Anterior cingulate cortex (tissue), 58 donors: ENCODE results near the gene FFAR2.

Experiments used
- DNase-seq, 58 donors: peaks; one replicate each; lab custom pipeline; 2025; lab: John Stamatoyannopoulos, UW

The FFAR2 gene

GRCh38 chr19:35478794-35479677 lies 31.0 kb downstream of the FFAR2 start:
- DNase-seq = peak in 1 of 58 donors; percentile 7

DNA sequence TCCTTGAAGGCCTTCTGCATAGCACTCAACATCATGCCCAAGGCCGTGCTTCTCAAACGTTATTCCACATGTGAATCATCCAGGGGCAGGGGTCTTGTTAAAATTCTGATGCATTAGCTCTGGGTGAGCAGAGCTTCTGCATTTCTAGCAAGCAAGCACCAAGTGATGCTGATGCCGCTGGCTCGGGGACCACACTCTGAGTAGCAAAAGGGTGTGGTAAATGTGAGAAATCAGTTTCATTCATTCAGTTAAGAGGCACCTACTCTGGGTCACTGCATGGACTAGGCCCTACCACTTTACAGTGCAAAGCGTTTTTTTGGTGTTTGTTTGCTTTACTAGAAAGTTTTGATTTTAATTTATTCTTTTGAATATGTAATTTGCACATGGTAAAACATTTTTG lies 35.0 kb downstream of the FFAR2 start:
- DNase-seq = no peak

DNA sequence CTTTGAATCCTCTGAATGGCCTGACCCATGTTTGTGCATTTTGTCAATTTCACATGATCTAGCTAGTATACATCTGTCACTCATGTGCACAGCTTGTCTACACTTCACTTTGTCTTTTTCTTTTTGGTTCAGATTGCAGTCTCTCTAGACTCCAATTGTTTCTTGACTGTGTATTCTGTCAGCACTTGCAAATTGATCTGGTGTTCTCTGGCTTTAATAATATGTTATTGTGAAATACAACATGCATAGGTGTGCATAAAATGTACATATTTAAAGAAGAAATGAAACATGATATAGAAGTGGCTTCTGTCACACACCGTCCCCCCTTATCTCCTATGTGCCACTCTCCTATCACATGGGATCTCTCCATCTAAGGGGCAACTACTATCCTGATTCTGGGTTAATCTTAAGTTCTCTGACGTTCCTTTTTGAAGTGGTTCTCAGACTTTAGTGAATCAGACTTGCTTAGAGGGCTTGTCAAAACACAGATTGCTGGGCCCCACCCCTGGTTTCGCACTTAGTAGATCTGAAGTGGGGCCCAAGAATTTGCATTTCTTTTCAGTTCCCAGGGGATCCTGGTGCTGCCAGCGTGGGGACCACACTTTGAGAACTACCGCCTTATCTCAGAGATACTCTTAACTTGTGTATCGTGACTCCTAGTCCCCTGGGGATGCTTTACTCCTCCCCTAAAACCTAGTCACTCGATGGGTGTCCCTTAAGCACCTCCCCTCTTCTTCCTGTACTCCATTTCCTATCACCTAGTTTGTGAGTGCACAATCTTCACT lies 36.4 kb downstream of the FFAR2 start:
- DNase-seq = no peak

GRCh38 chr19:35486268-35486708 lies 38.2 kb downstream of the FFAR2 start:
- DNase-seq = no peak

DNA sequence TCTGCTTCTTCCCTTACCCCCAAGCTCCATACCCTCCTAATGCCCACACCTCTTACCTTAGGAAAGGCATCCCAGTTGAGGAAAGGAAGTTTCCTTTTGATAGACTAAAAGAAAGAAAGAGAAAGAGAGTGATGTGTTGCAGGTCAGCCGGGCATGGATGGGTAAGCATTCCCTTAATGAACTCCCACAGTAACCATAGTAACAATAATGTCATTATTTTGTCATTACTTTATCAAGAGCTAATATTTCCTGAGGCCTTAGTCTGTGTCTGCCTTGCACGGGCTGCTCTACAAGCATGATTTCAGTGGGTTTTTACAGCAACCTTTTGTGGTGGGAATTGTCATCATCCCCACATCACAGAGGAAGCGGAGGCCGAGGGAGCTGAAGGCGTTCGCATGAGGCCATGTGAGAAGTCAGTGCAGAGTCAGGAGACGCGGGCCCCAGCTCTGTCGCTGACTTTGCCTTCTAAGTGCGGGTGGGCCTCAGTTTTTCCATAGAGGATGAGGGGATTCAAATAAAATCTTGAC lies 39.7 kb downstream of the FFAR2 start:
- no peak for DNase-seq

GRCh38 chr19:35488677-35489076 lies 40.6 kb downstream of the FFAR2 start:
- DNase-seq = no peak

DNA sequence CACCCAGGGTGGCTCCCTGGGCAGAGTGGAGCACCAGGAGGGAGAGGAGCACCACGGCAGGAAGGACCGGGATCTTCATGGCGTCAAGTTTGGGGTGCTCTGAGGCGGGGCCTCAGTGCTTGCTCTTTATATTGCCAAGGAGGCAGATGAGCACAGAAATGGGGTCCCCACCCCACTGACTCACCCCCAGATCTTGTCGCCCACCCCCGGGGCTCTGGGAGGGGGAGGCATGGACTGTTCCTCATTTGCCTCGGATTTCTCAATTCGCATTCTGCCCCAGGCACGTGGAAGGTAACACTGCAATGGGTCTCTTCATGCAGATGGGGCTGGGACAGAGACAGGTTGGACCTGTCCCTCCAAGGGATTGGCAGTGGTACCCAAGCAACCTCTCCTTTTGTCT lies 42.3 kb downstream of the FFAR2 start, which contains the start of gene KRTDAP:
Gene KRTDAP, minus strand, starts transcription at position 101 of the 400 bp plus-strand sequence. Its CDS starts 22 bp downstream, at position 79.
- no peak for DNase-seq

DNA sequence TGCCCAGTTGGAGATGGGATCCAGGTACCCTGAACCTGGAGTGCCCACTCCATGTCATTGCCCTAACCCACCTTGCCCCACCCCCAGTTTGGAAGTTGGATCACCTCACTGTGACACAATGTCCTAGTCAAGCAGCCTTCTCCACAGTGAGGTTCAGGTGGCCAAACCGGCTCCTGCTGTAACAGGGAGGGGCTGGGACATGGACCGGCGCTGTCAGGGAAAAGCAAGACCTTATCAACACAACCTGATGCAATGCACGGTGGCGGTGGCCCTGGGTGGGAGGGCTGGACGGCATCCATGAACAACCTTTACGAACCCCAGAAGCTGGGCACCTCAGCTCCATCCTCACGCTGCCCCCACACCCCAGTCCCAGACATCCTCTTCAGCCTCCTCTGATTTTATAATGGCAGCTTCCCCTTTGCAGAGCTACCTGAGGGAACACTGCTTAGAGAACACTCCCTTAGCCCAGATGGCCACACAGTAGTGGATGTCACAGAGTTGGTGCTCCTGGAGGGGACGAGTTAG lies 43.8 kb downstream of the FFAR2 start:
- no peak for DNase-seq

GRCh38 chr19:35493971-35494370 lies 45.9 kb downstream of the FFAR2 start:
- no peak for DNase-seq

DNA sequence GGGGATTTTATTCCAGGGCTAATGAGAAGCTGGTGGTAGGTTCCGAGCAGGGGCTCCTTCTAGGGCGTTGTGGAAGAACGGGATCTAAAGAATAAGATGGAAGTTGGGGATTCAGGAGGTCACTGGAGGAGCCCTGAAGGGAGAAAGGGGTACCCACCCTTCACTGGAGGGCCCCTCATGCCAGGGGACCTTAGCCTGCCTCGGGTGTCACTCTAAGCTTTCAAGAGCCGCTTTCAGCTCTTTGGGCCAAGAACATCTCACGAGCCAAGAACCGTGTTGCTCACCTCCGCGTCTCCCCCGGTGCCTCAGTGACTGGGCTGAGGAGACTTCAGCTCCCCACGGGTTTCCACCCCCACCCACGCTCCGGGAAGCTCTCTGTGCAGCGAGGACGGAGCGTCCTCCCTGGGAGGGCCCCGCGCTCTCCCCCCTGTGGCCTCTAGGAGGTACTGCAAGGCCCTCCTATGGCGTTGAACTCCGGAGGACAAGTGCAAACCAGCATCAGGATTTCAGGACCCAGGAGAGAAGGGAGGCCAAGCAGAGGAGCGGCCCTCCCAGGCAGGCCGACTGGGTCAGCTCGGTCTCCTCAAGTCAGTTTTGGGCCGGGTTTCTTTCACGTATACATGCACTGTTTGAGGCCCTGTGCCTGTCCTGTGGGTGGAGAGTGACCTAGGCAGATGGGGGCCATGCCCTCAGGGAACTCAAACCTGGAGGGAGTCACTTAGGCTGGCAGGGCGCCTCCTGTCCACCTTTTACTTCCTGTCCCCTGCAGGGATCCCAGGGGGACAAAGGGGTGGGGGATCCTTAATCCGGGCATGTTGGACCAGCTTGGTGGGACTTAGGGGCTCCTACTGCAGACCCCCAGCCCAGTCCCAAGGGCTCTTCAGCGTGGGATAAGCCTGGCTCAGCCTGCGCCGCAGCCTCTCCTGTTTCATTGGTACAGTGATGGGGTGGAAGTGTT lies 47.3 kb downstream of the FFAR2 start:
- peak in 48 of 58 donors; percentile 6 to 62 (median 32) for DNase-seq

- no peak for DNase-seq
These were observed 49.3 kb downstream of the FFAR2 start for GRCh38 chr19:35497406-35497805.

DNA sequence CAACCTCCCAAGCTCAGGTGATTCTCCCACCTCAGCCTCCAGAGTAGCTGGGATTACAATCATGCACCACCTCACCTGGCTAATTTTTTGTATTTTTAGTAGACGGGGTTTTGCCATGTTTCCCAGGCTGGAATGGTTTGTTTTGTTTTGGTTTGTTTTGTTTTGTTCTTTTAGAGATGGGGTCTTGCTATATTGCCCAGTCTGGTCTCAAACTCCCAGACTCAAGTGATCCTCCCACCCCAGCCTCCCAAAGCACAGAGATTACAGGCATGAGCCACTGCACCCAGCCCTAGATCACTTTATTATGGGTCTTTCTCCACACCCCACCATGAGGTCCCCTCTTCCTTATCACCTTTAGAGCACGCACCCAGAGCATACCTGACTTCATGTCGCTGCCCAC lies 50.2 kb downstream of the FFAR2 start:
- no peak for DNase-seq

DNA sequence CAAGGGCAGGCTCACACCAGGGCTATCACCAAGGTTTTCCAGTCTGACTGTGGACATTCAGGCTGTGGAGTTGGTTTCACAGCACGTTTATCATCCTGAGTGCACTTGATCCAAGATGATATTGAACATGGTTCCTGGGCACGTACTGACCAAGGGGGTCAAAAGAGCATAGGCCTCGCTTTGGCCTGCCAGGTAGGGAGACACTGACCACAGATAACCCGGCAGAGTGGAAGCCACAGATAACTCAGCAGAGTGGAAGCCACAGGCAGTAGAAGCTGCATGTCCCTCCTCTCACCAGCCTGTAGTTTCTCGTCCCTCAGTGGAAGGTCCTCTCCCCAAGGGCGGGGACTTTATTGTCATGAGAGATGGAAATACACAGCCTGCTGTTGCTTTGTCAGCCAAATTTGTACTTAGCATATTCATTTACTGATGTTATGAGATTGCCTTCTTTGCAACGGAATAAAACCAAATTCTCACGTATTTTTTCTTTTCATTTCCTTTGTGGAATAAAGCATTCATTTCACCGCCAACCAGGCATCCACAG lies 51.0 kb downstream of the FFAR2 start:
- no peak for DNase-seq

- no peak for DNase-seq
These were observed 52.6 kb downstream of the FFAR2 start for GRCh38 chr19:35500611-35501010.
